Activated naive CD8-positive, alpha-beta T cell treated with anti-CD3 and anti-CD28 coated beads, Interleukin-2, amount 50 U/mL, for 16 hours (primary cell): Measurements from ENCODE around the gene SNX24.
"Not testable (repeated sequence)": the region's sequence is repeated elsewhere in the genome, so short reads cannot be mapped to it uniquely, and the experiment has no call there.

Experiments used
- DNase-seq: peaks from one replicate; pipeline ENCODE4 v3.0.0-alpha.2; 2020; ENCODE audit warnings: low read depth, low spot score

Gene SNX24

DNA sequence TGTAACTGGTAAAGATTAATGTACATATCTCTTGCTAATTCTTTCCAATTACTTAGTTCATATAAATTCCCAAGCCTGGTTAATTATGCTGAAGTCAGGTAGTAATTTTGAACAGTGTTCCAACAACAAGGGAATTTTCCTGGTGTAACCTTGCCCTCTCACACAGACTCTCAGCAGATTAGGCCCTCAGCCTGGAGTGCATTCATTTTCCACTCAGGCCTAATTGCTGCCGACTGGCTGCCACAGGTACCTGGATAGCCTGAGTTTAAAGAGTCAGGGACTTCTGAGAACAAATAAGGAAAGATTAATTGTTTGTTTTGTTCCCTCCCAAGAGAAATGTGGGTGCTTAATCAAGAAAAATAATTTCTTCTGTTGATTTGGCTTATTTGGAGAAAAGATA is 119.7 kb downstream of the SNX24 start:
- DNase-seq, result no peak

GRCh38 chr5:122967085-122967484 is 121.7 kb downstream of the SNX24 start:
- DNase-seq, result no peak

DNA sequence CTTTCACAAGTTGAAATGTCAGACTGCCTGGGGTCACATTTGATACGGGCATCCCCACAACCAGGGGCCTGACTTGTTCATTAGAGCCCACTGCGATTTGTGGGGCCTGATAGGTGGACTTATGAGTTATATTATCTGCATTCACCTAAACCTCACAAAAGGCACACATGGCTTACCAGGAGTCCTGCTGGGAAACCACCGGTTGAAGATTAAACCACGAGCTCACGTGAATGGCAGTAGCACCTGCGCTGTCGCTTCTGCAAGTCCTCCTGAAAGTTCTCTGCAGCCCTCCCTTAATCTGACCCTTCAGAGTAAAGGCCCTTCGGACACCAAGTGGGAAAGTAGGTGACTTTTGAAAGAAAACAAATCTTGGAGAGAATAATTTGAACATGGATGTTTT is 122.2 kb downstream of the SNX24 start:
- DNase-seq, result no peak

- DNase-seq, result not testable (repeated sequence)
Measured at GRCh38 chr5:122968056-122968455, 122.6 kb downstream of the SNX24 start.

DNA sequence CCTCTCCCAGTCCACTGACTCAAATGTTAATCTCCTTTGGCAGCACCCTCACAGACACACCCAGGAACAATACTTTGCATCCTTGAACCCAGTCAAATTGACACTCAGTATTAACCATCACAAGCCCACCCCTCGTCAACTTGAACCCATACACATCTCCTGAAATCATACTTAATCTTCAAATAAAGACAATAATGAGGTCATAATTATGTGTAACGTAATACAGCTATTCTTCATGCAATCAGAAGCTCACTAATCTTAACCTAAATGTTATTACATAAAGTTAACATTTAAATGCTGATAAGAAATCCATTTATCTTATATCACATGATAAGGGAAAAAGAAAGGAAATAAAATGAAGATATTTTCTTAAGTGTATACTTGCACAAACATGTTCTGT is 125.9 kb downstream of the SNX24 start:
- DNase-seq, result no peak

GRCh38 chr5:122972877-122973276 is 127.5 kb downstream of the SNX24 start:
- DNase-seq, result no peak

DNA sequence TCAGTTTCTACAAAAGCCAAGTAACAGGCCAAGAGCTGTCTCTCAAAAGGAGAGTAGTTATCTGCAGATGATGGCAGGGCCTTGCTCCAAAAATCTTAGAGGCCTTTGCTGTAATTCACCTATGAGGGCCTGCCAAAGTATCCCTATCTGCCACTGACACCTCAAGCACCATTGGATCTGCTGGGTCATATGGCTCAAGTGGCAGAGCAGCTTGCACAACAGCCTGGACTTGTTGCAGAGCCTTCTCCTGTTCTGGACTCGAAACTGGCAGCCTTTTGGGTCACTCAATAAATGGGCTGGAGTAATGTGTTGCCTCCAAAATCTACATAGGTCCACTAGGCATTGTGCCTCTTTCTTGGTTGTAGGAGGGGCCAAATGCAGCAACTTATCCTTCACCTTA is 128.3 kb downstream of the SNX24 start:
- not testable (repeated sequence) for DNase-seq

DNA sequence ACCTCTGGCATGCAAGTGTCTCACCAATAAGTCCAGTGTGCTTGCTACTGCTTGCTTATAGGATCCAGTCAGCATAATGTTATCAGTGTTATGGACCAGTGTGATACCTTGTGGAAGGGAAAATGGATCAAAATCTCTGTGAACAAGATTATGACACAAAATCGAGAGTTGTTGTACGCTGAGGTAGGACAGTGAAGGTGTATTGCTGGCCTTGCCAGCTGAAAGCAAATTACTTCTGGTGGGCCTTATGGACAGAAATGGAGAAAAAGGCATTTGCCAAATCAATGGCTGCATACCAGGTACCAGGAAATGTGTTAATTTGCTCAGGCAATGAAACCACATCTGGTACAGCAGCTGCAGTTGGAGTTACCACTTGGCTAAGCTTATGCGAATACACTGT is 128.8 kb downstream of the SNX24 start:
- not testable (repeated sequence) for DNase-seq

DNA sequence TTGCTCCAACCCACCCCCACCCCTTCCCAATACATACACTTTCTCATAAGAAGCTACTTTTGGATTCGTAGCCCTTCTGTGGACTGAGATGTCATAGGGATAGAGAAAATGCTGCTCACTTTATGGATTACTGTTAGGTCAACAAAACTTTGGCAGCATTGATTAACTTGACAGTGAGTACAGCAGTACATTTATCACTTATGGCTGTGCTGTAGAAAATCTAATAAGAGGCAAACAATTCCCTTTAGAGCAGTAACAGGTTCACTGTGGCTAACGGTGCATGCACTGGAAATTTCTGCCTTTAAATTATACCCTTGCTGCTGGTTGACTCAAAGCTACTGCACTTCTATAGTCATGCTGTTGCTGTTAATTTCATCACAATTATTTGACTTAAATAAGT is 131.9 kb downstream of the SNX24 start:
- no peak for DNase-seq

GRCh38 chr5:122978068-122978467 is 132.7 kb downstream of the SNX24 start:
- DNase-seq, result no peak

GRCh38 chr5:122978644-122979297 is 133.4 kb downstream of the SNX24 start:
- DNase-seq, result no peak

DNA sequence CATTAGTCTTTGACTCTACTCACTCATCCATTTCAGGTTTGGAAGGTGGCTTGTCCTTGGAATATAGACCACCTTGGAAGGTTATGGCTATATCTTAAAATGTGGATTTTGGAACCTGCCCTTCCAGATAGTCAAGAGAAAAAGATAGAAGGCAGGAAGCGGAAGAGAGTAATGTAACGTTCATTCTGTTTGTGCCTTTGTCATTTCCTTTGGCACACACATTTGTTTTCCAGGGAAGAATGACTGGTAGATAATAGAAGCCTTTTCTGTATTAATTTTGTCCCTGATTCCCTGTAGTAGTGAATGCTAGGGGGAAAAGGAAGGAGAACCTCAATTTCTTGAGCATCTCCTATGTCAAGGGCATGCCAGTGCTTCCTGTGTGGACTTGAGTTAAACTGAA is 136.4 kb downstream of the SNX24 start:
- no peak for DNase-seq

- DNase-seq, result no peak
Measured at GRCh38 chr5:122982376-122982775, 137.0 kb downstream of the SNX24 start.

- DNase-seq, result no peak
Measured at GRCh38 chr5:122984425-122984824, 139.0 kb downstream of the SNX24 start.

DNA sequence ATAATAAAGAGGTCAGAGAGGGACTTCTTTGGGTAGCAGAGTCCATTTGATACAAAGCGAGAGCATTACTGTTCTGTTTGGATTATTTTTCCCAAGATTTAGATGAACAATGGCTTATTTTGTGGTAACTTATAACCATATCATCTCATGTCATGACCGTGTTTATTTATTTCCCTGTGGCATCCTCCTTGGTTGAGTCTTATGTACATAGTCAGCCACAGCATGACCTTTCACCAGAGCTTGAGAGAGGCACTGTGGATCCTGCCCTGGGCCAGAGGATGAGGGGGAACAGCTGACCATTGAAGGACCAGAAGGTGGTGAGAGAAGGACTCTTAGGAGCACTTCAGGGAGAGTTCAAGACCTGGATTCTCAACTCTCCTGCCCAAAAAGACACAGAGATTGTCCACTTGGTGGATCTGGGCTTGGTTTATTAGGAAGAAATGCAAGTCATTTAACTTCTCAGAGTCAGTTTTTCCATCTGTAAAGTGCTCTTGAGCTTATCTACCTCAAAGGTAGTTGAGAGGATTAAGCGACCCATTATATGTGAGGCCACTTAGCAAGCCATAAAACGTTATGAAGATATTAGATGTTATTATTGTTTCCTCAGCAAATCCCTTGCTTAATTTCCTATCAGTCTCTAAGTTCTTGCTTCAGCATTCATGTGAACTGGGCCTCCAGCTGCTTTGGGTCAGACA is 139.7 kb downstream of the SNX24 start:
- no peak for DNase-seq

DNA sequence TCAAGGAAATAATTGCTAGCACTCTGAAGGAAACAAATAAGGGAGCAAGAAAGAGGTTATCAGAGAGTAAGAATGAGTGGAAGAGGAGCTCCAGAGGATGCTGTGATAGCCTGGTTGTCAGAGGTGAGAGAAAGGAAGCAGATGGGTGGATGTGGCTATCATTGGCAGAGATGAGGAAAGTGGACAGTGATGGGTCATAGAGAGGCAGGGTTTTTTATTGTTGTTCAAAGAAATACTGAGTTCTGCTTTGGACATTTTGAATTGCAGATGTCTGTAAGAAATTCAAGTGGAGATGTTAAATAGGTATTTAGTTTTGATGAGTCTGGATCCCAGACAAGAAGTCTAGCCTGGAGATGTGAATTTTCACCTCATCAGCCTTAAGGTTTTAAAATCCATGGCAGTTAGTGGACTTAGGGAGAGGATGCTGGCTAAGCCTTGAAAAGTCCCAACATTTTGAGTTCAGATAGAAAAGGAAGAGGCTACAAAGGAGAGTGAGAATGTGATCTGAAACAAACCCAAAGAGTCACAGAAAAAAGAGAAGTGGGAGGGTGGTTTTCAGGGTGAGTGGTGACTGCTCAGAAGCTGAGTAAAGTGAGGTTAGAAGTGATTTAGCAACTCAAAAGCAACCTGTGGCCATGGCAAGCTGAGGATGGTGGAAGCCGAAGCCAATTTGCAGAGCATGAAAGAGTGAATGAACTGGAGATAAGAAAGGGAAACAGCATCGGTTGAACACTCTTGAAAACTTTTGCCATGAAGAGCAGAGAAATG is 140.7 kb downstream of the SNX24 start:
- DNase-seq, result no peak

GRCh38 chr5:122996091-122996490 is 150.7 kb downstream of the SNX24 start:
- DNase-seq, result no peak

DNA sequence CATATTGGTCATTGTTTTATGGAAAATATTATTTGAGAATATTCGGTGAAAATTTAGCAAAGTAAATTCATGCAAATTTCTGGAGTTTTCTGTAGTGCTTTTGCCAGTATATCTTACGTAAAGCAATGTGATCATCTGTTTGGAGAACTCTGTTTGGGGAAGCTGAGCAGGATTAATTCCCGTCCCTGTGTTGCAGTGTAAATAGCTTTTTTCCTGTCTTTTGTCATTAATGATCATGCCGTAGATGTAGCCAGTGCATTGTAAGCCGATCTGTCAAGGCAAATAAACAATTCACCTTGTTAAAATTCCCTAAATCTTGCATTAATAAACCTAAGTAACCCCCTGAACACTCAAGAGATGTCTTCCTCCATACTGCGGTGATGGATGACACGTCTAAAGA is 151.9 kb downstream of the SNX24 start:
- no peak for DNase-seq

GRCh38 chr5:122999947-123000563 is 154.6 kb downstream of the SNX24 start:
- no peak for DNase-seq

DNA sequence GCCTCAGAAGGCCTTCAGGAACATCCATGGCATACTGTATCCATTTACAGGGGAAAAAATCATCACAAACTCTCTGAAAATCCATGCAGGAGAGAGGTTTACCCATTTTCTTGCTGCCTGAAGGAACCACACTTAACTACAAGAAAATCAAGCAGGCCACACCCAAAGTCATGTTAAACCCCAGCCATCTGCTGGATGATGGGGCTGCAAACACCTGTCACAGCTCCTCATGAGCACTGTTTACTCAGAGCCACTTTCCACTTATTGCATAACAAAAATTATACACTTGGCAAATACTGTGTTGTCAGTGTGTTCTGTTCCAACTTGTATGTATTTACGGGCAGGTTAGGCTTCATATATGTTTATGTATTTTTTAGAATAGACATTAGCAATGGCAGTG is 155.3 kb downstream of the SNX24 start:
- no peak for DNase-seq

DNA sequence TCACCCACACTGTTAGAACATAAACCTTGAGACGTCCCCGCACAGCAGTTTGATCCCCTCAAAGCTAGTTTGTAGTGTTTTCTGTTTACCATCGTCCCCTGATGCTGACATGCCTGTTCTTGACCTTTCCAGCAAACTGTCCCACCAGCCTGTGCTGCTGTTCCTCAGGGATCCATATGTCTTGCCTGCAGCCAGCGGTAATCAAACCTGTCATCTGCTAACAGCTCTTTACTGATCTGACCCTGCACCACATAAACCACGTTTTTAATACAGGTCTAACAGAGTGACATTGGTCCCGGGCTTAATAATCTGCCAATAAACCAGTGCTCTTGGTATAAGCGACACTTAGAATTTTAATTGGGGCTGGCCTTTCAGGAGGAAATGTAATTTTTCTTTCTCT is 156.4 kb downstream of the SNX24 start:
- DNase-seq, result no peak

GRCh38 chr5:123007182-123007581 is 161.8 kb downstream of the SNX24 start:
- DNase-seq, result no peak
